Measurements from ENCODE around the gene CNTF.

The CNTF gene

DNA sequence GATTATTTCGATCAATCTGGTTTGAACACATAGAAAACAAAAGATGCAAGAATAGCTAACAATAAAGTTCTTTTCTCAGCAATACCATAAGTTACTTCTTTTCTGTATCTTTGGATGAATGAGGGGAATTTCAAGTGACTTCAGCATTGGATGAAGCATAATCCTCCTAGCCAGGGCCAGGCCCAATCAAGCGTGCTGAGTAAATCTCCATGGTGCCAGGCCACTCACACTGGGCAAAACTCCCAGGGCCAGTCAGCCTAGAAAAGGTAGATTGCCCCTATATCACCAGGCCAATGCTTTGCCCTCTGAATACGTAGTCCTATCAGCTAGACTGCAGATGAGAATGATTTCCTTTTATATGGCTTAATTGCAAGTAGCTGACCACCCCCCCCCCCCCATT, 6.0 kb downstream of the CNTF start:
- no peak for DNase-seq (ENCODE audit: low spot score)
- TF ChIP-seq, protein P1, sequence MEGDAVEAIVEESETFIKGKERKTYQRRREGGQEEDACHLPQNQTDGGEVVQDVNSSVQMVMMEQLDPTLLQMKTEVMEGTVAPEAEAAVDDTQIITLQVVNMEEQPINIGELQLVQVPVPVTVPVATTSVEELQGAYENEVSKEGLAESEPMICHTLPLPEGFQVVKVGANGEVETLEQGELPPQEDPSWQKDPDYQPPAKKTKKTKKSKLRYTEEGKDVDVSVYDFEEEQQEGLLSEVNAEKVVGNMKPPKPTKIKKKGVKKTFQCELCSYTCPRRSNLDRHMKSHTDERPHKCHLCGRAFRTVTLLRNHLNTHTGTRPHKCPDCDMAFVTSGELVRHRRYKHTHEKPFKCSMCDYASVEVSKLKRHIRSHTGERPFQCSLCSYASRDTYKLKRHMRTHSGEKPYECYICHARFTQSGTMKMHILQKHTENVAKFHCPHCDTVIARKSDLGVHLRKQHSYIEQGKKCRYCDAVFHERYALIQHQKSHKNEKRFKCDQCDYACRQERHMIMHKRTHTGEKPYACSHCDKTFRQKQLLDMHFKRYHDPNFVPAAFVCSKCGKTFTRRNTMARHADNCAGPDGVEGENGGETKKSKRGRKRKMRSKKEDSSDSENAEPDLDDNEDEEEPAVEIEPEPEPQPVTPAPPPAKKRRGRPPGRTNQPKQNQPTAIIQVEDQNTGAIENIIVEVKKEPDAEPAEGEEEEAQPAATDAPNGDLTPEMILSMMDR (conservative IDR thresholded peaks at IDR 0.05; ENCODE audit: low read depth) = no peak
- H3K27ac ChIP-seq = peak overlapping the region; percentile 76
- ChIA-PET POLR2A (ENCODE audit: low non-redundant PET) (no interaction called here), CTCF (interaction anchor here (0.6 to 2.6 kb wide), 3 partner anchors 25 to 55 kb away, joined by 3 to 9 read pairs (median 6); no protein-coding TSS in a partner anchor)

DNA sequence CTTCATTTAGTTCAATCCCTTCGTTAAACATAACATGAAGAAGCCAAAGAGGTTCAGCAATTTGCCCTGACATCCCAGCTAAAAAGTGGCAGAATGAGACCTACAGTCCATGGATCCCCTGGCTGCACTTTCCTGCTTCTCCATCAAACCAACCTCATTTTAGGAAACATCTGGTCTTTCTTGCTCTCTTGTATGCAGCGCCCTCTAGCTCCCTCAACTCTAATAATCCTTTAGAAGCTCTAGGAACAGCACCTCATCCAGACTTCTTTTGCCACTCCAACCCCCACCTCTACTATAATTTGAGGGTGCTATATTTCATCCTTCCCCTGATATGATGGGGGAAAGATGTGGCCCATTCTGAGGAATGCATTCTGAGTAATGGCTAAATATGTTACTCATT, 7.4 kb downstream of the CNTF start:
- TF ChIP-seq, protein P1 (conservative IDR thresholded peaks at IDR 0.05; ENCODE audit: low read depth) = peak; percentile 14; the same call in 1 of the 2 replicates
- ChIA-PET POLR2A (ENCODE audit: low non-redundant PET) (no interaction called here), CTCF (interaction anchor here (0.6 to 2.6 kb wide), 8 partner anchors 10 to 1182 kb away, joined by 3 to 9 read pairs (median 4); no protein-coding TSS in a partner anchor)
- no peak overlapping the region for H3K27ac ChIP-seq
- DNase-seq (ENCODE audit: low spot score) = peak; percentile 36

DNA sequence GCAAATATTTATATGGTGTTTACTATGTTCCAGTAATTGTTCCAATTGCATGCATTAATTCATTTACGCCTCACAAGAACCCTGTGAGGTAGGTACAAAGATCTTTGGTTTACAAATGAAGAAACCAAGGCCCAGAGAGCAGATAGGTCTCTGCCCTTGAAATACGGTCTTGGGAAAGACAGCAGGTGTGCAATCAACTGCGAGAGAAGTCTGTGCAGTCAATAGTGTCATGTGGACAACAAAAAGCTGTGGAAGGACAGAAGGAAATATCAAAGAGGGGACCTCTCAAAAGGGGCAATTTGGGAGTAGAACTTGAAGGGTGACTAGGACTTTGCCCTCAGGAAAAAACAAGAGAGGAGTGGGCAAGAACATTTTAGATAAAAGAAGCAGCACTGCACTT, 8.9 kb downstream of the CNTF start:
- H3K27ac ChIP-seq = no peak overlapping the region
- CTCF ChIA-PET = no interaction called here
- POLR2A ChIA-PET (ENCODE audit: low non-redundant PET) = no interaction called here
- TF ChIP-seq, protein P1 (conservative IDR thresholded peaks at IDR 0.05; ENCODE audit: low read depth) = no peak
- no peak for DNase-seq (ENCODE audit: low spot score)

DNA sequence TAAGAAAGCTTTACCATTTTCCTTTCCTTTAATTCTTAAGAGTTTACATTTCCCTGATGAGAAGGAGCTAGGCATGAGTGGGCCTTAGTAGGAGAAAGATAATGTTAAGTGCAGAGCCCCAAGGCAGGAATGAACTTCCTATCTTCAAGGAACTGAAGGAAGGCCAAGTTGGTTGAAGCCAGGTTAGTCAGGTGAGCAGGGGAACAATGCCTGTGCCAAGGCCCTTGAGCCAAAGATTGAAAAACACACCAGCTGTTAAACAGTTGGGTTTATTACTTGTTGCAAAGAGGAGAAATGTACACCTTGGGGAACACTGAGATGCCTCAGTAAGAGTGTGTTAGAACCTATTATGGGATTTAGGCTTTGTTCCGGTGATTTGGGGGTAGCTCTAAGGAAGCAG, 10.0 kb downstream of the CNTF start:
- TF ChIP-seq, protein P1 (conservative IDR thresholded peaks at IDR 0.05; ENCODE audit: low read depth) = no peak
- DNase-seq (ENCODE audit: low spot score) = no peak
- ChIA-PET POLR2A (ENCODE audit: low non-redundant PET) (no interaction called here), CTCF (interaction anchor here (0.6 kb wide), 1 partner anchor 108 kb away, joined by 4 read pairs; no protein-coding TSS in a partner anchor)
- no peak overlapping the region for H3K27ac ChIP-seq

DNA sequence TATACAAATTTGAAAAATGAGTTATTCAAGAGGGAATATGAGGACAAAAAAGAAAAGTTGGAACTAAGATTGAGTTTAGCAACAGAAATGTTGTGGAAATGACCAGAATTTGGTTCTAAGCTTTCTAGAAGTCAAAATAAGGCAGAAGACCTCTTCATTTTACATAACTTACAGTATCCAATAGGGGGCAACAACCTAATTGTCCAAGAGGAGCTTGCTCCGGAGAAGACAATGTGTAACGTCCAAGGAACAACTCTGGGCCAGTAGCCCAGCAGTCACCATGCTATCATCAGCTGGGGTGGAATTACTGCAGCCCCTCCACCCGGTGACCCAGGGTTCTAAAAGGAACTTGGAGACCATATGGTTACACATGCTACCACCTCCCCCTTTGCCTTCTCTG, 14.1 kb downstream of the CNTF start:
- H3K27ac ChIP-seq = no peak overlapping the region
- TF ChIP-seq, protein P1 (conservative IDR thresholded peaks at IDR 0.05; ENCODE audit: low read depth) = no peak
- DNase-seq (ENCODE audit: low spot score) = no peak
- ChIA-PET CTCF (interaction anchor here (0.7 kb wide), 3 partner anchors 137 to 511 kb away, joined by 3 to 4 read pairs (median 3); no protein-coding TSS in a partner anchor), POLR2A (ENCODE audit: low non-redundant PET) (no interaction called here)

DNA sequence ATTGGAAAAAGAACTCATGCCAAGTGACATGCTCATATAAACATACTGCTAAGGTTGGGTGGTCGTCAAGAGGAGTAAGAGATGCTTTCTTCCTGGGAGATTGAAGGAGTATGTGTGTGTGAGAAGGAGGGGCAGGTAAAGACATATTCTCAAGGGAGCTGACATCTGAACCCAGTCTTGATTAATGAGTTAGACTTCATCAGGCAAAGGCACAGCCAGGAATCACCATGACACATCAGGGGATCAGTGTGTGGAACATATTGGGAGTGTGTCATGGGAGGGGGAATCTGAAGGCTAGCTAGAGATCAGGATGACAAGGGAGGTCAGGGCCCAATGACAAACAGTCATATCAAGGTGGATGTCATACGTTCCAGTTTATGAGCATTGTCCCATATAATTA, 14.9 kb downstream of the CNTF start:
- TF ChIP-seq, protein P1 (conservative IDR thresholded peaks at IDR 0.05; ENCODE audit: low read depth) = no peak
- DNase-seq (ENCODE audit: low spot score) = no peak
- H3K27ac ChIP-seq = no peak overlapping the region
- POLR2A ChIA-PET (ENCODE audit: low non-redundant PET) = no interaction called here
- CTCF ChIA-PET = interaction anchor here (0.7 kb wide), 4 partner anchors 137 to 510 kb away, joined by 3 to 7 read pairs (median 4); no protein-coding TSS in a partner anchor
